Left lung (tissue), 10 donors: ENCODE data around the gene NDRG4. TPM values are rescaled to one million over a fixed set of nuclear protein-coding genes. Genes with fewer than 3 reads are reported as not detected.

Experiments
- ATAC-seq: fragments of 200-7000 bp; cut with Tn5 transposase; one replicate; pipeline ENCODE4 v1.9.1; 2020; ENCODE audit warnings: moderate library complexity
- DNase-seq, 4 donors: peaks; one replicate each; pipeline ENCODE4 v3.0.0-alpha.2; 2013 to 2020
- H3K27ac ChIP-seq, 2 donors: fragments of 200-600 bp; sonication (generic) in 1 of 2; one replicate each; pipeline versions ENCODE4 v1.5.0 to v1.8.0; 2020 to 2021
- H3K27me3 ChIP-seq, 2 donors: fragments of 200-600 bp; sonication (generic) in 1 of 2; one replicate each; pipeline versions ENCODE4 v1.5.0 to v1.8.0; 2020 to 2021
- H3K36me3 ChIP-seq, 2 donors: fragments of 200-600 bp; sonication (generic) in 1 of 2; one replicate each; pipeline versions ENCODE4 v1.5.0 to v1.8.0; 2020 to 2021
- H3K4me1 ChIP-seq, 2 donors: fragments of 200-600 bp; one replicate each; pipeline ENCODE4 v1.8.0; 2021
- H3K4me3 ChIP-seq, 2 donors: fragments of 200-600 bp; sonication (generic) in 1 of 2; one replicate each; pipeline versions ENCODE4 v1.5.0 to v1.8.0; 2020 to 2021; ENCODE audit warnings: mild to moderate bottlenecking in 1 of 2
- H3K9me3 ChIP-seq, 2 donors: fragments of 200-600 bp; sonication (generic) in 1 of 2; one replicate each; pipeline versions ENCODE4 v1.5.0 to v1.8.0; 2020 to 2021
- intact Hi-C, 2 donors: fragments of 100-400 bp; cut with DNase I; formaldehyde crosslinking; loops; one replicate each; pipeline versions ENCODE4 v1.11.2 to v1.14.2; 2022
- polyA plus RNA-seq, 6 donors: library from polyadenylated mRNA; unstranded; fragments of 120-200 nt; gene quantifications; one replicate each; pipeline ENCODE4 v1.2.1, GENCODE V29; 2013; ENCODE audit not compliant: insufficient read length in 6 of 6
- total RNA-seq, 2 donors: library from RNA; stranded (reverse); fragmentation: NEBNext Ultra II Directional; extraction: Animal tissue kit (Norgen Biotek cat#: 25700); gene quantifications; one replicate each; pipeline ENCODE4 v1.2.1, GENCODE V29; 2021
- TF ChIP-seq, protein P1 (sequence below), 2 donors: fragments of 200-600 bp; sonication (generic) in 1 of 2; IDR thresholded peaks; one replicate each; pipeline versions ENCODE4 v1.5.0 to v1.8.0; 2021; ENCODE audit warnings: antibody characterized with exemption in 2 of 2
- donor health status: DM: no; HTN: yes; CAD: no.
- donor health status: DM: no; HTN: no; CAD: no.

NDRG4 gene
- total and polyA plus RNA-seq, 8 donors: 10.0 to 16.3 (median 13.1) TPM

DNA sequence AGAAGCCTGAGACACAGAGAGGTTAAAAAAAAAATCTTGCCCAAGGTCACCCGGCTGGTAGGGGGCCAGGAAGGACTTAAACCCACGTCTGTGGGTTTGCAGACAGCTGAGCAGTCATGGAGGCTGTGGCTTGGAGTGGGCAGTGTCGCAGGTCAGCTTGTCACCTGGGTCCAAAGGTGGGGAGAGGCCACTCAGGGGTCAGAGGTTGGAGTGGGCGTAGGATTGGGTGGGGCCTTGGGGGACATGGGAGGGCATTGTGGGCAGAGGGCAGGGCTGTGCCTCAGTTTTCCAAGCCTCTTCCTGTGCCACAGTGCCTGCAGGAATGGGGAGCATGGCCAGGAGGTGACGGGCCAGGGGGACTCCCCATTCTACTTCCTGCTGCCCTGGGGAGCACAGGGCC lies 2.0 kb upstream of the NDRG4 start:
- intact Hi-C loops: no loop called here
- no peak for ATAC-seq
- no peak for DNase-seq
- Histone ChIP-seq H3K27ac (no peak overlapping the region), H3K36me3 (no peaks in the 10 kb centered on the region), H3K27me3 (peaks cover 12 to 45% of the 10 kb centered on the region in 2 donors), H3K9me3 (no peaks in the 10 kb centered on the region), H3K4me1 (peaks cover 10 to 11% of the 10 kb centered on the region in 2 donors), H3K4me3 (no peak overlapping the region)
- TF ChIP-seq, protein P1, sequence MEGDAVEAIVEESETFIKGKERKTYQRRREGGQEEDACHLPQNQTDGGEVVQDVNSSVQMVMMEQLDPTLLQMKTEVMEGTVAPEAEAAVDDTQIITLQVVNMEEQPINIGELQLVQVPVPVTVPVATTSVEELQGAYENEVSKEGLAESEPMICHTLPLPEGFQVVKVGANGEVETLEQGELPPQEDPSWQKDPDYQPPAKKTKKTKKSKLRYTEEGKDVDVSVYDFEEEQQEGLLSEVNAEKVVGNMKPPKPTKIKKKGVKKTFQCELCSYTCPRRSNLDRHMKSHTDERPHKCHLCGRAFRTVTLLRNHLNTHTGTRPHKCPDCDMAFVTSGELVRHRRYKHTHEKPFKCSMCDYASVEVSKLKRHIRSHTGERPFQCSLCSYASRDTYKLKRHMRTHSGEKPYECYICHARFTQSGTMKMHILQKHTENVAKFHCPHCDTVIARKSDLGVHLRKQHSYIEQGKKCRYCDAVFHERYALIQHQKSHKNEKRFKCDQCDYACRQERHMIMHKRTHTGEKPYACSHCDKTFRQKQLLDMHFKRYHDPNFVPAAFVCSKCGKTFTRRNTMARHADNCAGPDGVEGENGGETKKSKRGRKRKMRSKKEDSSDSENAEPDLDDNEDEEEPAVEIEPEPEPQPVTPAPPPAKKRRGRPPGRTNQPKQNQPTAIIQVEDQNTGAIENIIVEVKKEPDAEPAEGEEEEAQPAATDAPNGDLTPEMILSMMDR (IDR thresholded peaks at IDR 0.05): no peak

GRCh38 chr16:58498341-58499091 lies 1.4 kb upstream of the NDRG4 start:
- Histone ChIP-seq H3K4me1 (peaks cover 10 to 11% of the 10 kb centered on the region in 2 donors), H3K27ac (no peak overlapping the region), H3K36me3 (no peaks in the 10 kb centered on the region), H3K27me3 (peaks cover 12 to 45% of the 10 kb centered on the region in 2 donors), H3K9me3 (no peaks in the 10 kb centered on the region), H3K4me3 (no peak overlapping the region)
- ATAC-seq (no peak), DNase-seq (no peak)
- TF ChIP-seq, protein P1 (IDR thresholded peaks at IDR 0.05): no peak
- intact Hi-C loops: no loop called here

- intact Hi-C loops: no loop called here
- Histone ChIP-seq H3K27ac (no peak overlapping the region), H3K27me3 (peaks cover 12 to 48% of the 10 kb centered on the region in 2 donors), H3K4me1 (peaks cover 10 to 11% of the 10 kb centered on the region in 2 donors), H3K36me3 (no peaks in the 10 kb centered on the region), H3K4me3 (no peak overlapping the region), H3K9me3 (no peaks in the 10 kb centered on the region)
- ATAC-seq: no peak
- TF ChIP-seq, protein P1 (IDR thresholded peaks at IDR 0.05): no peak
- no peak for DNase-seq
Measured at GRCh38 chr16:58499092-58499511, 841 bp upstream of the NDRG4 start.

DNA sequence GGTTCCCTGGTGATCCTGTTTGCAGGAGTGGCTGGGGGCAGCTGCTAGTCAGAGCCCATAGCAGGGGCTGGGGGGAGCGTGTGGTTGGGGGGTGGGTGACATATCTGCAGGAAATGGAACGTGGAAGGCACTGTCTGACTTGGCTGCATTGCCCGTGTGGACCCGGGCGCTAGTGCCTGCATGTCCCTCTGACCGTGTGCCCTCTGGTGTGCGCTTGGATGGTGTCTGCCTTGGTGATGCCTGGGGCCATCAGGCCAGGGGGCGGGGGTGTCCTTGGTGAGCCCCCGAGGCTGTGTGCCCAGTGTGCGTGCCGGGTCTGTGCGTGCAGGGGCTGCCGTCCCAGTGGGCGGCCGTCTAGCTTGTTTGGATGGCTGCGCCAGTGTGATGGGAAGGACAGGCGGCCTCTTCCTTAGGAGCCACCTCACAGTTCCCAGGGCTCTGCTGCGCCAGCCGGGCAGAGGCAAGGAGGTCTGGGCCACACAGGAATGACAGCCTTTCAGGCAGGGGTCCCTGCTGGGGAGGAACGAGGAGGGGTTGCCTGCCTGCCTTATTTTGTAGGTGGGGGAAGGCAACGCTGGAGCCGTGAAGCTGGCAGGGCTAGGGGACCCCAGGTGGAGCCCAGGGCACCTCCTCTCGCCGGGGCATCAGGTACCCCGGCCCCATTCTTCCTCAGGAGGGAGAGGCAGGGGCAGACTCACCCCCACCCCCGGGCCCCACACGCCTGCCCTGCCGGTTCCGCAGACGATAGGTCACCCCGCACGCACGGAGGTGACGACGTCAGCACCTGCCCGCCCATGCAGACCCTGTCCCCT lies 693 bp downstream of the NDRG4 start:
- TF ChIP-seq, protein P1 (IDR thresholded peaks at IDR 0.05): no peak
- intact Hi-C loops: no loop called here
- ATAC-seq (peak; percentile 8), DNase-seq (no peak)
- Histone ChIP-seq H3K9me3 (no peaks in the 10 kb centered on the region), H3K27me3 (peaks cover 12 to 56% of the 10 kb centered on the region in 2 donors), H3K4me1 (peaks cover 10 to 11% of the 10 kb centered on the region in 2 donors), H3K27ac (no peak overlapping the region), H3K4me3 (peak overlapping the region; percentile 5 to 12), H3K36me3 (no peaks in the 10 kb centered on the region)
